Inflammatory macrophage treated with lipopolysaccharide for 4 hours (primary cell): ENCODE data around the gene GAS6.
"Not testable (repeated sequence)": the region's sequence is repeated elsewhere in the genome, so short reads cannot be mapped to it uniquely, and the experiment has no call there.

Experiments
- DNase-seq: peaks from one replicate; pipeline ENCODE4 v3.0.0-alpha.2; 2020

The GAS6 gene

GRCh38 chr13:113804017-113804702, 59.7 kb downstream of the GAS6 start:
- DNase-seq: no peak

- DNase-seq: no peak
Measured at GRCh38 chr13:113803409-113804016, 60.4 kb downstream of the GAS6 start.

- DNase-seq: no peak
Measured at GRCh38 chr13:113802761-113803160, 61.1 kb downstream of the GAS6 start.

- no peak for DNase-seq
Measured at GRCh38 chr13:113802090-113802531, 61.8 kb downstream of the GAS6 start.

- DNase-seq: no peak
Measured at GRCh38 chr13:113801289-113801961, 62.5 kb downstream of the GAS6 start.

- DNase-seq: no peak
Measured at GRCh38 chr13:113800576-113800926, 63.3 kb downstream of the GAS6 start.

- no peak for DNase-seq
Measured at GRCh38 chr13:113798200-113798811, 65.6 kb downstream of the GAS6 start.

GRCh38 chr13:113796964-113797676, 66.8 kb downstream of the GAS6 start:
- no peak for DNase-seq

- DNase-seq: no peak
Measured at GRCh38 chr13:113796211-113796963, 67.5 kb downstream of the GAS6 start.

- not testable (repeated sequence) for DNase-seq
Measured at GRCh38 chr13:113795362-113795761, 68.5 kb downstream of the GAS6 start.

- DNase-seq: no peak
Measured at GRCh38 chr13:113794764-113795173, 69.1 kb downstream of the GAS6 start.

- DNase-seq: no peak
Measured at GRCh38 chr13:113794086-113794485, 69.8 kb downstream of the GAS6 start.

- no peak for DNase-seq
Measured at GRCh38 chr13:113793718-113794085, 70.2 kb downstream of the GAS6 start.

- no peak for DNase-seq
Measured at GRCh38 chr13:113792886-113793717, 70.8 kb downstream of the GAS6 start.

- no peak for DNase-seq
Measured at GRCh38 chr13:113792236-113792770, 71.6 kb downstream of the GAS6 start.

- no peak for DNase-seq
Measured at GRCh38 chr13:113791761-113792160, 72.1 kb downstream of the GAS6 start.

GRCh38 chr13:113791226-113791625, 72.7 kb downstream of the GAS6 start:
- DNase-seq: no peak

- DNase-seq: not testable (repeated sequence)
Measured at GRCh38 chr13:113789931-113790330, 73.9 kb downstream of the GAS6 start.

GRCh38 chr13:113789167-113789566, 74.7 kb downstream of the GAS6 start:
- no peak for DNase-seq

GRCh38 chr13:113788413-113789135, 75.3 kb downstream of the GAS6 start:
- DNase-seq: no peak
